Gastrocnemius medialis (tissue), 4 donors: ENCODE data around the gene PAX2.

ENCODE experiments used
- POLR2A ChIP-seq, 2 donors: fragments of 450-650 bp; IDR thresholded peaks; one replicate each; pipeline ENCODE4 v1.6.1; 2017; ENCODE audit warnings: antibody characterized with exemption in 2 of 2, mild to moderate bottlenecking in 2 of 2, moderate library complexity in 2 of 2
- TF ChIP-seq, protein P1 (sequence below), 5 experiments: fragments of 450-650 bp in 3 of 5; fragments of 200-600 bp in 2 of 5; sonication (generic) in 2 of 5; IDR thresholded peaks in 4 of 5; conservative IDR thresholded peaks in 1 of 5; 1 replicate in 4 of 5; 2 replicates in 1 of 5; pipeline ENCODE4 v1.5.1; 2016 to 2019; ENCODE audit warnings: antibody characterized with exemption in 5 of 5, mild to moderate bottlenecking in 3 of 5, moderate library complexity in 3 of 5

DNA sequence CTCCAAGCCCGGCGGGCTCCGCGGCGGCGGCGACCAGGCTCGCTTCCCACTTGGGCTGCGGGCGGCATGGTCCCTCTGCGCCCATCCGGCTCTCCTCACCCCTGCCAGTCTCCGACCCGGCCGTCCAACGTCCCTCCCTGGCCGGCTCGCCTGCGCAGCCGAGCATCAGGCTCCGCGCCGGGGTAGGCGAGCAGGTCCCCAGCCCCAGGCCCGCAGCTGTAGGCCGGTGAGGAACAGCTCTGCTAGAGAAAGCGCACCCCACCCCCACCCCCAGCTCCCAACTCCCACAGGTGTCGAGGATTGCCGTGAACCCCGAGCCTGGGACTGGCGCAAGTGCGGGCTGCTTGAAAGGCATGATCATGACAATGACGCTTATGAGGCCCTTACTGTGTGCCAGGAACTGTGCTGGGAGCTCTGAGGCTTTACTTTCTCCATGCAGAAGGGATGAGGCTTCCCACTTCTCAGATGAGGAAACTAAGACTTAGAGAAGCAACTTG is 20.8 kb upstream of the PAX2 start:
- TF ChIP-seq POLR2A (IDR thresholded peaks at IDR 0.05): no peak
- TF ChIP-seq, protein P1, sequence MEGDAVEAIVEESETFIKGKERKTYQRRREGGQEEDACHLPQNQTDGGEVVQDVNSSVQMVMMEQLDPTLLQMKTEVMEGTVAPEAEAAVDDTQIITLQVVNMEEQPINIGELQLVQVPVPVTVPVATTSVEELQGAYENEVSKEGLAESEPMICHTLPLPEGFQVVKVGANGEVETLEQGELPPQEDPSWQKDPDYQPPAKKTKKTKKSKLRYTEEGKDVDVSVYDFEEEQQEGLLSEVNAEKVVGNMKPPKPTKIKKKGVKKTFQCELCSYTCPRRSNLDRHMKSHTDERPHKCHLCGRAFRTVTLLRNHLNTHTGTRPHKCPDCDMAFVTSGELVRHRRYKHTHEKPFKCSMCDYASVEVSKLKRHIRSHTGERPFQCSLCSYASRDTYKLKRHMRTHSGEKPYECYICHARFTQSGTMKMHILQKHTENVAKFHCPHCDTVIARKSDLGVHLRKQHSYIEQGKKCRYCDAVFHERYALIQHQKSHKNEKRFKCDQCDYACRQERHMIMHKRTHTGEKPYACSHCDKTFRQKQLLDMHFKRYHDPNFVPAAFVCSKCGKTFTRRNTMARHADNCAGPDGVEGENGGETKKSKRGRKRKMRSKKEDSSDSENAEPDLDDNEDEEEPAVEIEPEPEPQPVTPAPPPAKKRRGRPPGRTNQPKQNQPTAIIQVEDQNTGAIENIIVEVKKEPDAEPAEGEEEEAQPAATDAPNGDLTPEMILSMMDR (IDR thresholded peaks at IDR 0.05 in 4 of 5, conservative IDR thresholded peaks at IDR 0.05 in 1 of 5): no peak
